Lower leg skin (tissue), 4 donors: Measurements from ENCODE around the gene TADA3. TPM values are rescaled to one million over a fixed set of nuclear protein-coding genes. Genes with fewer than 3 reads are reported as not detected.

Source experiments
- DNase-seq, 2 donors: peaks; one replicate each; pipeline ENCODE4 v3.0.0-alpha.2; 2019; ENCODE audit warnings: low spot score in 2 of 2
- H3K4me3 ChIP-seq: fragments of 200-600 bp; sonication (generic); 2 replicates; pipeline ENCODE4 v1.5.1; 2017; ENCODE audit warnings: mild to moderate bottlenecking, low read depth; ENCODE audit not compliant: poor library complexity, severe bottlenecking
- CTCF ChIP-seq, 3 donors: fragments of 450-650 bp; IDR thresholded peaks; one replicate each; pipeline ENCODE4 v1.5.1; 2016; ENCODE audit warnings: antibody characterized with exemption in 3 of 3, mild to moderate bottlenecking in 3 of 3, moderate library complexity in 2 of 3
- POLR2A ChIP-seq, 2 donors: fragments of 450-650 bp; IDR thresholded peaks; one replicate each; pipeline ENCODE4 v1.6.1; 2016 to 2017; ENCODE audit warnings: antibody characterized with exemption in 2 of 2, mild to moderate bottlenecking in 1 of 2, moderate library complexity in 1 of 2
- WGBS, 2 donors: methylation state at CpG; one replicate each; pipeline ENCODE4 v1.1.5; 2018; 5-methylcytosine and 5-hydroxymethylcytosine counted together
- intact Hi-C: fragments of 100-400 bp; cut with DNase I; formaldehyde crosslinking; loops from one replicate; pipeline ENCODE4 v1.15.0; 2023; ENCODE audit warnings: low total_unique reads
- total RNA-seq, 4 donors: library from RNA; depleted of rRNA; stranded (reverse); fragments of >200 nt; gene quantifications; one replicate each; pipeline ENCODE4 v1.1.0, GENCODE V29; 2016

Gene TADA3
- total RNA-seq, 4 donors from 2014 or later: 42.1 to 53.2 (median 47.0) TPM

DNA sequence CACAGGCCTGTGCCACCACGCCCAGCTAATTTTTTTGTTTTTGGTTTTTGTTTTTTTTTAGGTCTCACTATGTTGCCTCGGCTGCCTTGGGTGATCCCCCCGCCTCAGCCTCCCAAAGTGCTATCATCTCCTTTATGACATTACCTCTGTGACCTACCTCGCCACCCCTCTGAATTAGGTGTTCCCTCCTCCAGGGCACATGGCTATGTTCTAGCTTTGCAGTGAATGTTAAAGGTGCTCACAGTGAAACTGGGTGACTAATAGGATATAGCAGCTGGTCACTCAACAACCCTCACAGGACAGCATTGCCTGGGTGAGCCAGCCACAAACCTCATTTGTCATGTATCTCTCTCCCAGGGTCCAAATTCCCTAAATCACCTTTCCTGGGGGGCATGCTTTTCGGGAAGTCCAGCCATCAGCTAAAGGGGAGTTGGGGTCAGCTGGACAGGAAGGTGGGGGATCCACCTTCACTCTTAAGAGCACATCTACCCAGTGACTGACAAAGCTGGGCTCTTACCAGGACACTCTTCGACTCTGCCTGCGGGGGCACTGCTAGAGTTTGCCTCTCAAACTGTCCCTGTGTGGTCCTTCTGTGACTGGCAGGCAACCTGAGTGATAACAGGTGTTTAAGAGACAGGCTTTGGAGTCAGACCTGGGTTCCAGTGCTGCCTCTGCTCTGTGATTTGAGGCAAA, 16.2 kb upstream of the TADA3 start:
- WGBS, 2 donors: 72 to 78% methylated on average over 7 of the region's 7 CpGs
- no peak for DNase-seq
- H3K4me3 ChIP-seq: no peak overlapping the region
- intact Hi-C loops: no loop called here
- TF ChIP-seq POLR2A (IDR thresholded peaks at IDR 0.05) (no peak), CTCF (IDR thresholded peaks at IDR 0.05) (no peak)

- 83 to 95% methylated on average over 2 of the region's 2 CpGs for WGBS, 2 donors
- intact Hi-C loops: no loop called here
- TF ChIP-seq CTCF (IDR thresholded peaks at IDR 0.05) (no peak), POLR2A (IDR thresholded peaks at IDR 0.05) (no peak)
Observed at GRCh38 chr3:9807981-9808344, 15.7 kb upstream of the TADA3 start.

DNA sequence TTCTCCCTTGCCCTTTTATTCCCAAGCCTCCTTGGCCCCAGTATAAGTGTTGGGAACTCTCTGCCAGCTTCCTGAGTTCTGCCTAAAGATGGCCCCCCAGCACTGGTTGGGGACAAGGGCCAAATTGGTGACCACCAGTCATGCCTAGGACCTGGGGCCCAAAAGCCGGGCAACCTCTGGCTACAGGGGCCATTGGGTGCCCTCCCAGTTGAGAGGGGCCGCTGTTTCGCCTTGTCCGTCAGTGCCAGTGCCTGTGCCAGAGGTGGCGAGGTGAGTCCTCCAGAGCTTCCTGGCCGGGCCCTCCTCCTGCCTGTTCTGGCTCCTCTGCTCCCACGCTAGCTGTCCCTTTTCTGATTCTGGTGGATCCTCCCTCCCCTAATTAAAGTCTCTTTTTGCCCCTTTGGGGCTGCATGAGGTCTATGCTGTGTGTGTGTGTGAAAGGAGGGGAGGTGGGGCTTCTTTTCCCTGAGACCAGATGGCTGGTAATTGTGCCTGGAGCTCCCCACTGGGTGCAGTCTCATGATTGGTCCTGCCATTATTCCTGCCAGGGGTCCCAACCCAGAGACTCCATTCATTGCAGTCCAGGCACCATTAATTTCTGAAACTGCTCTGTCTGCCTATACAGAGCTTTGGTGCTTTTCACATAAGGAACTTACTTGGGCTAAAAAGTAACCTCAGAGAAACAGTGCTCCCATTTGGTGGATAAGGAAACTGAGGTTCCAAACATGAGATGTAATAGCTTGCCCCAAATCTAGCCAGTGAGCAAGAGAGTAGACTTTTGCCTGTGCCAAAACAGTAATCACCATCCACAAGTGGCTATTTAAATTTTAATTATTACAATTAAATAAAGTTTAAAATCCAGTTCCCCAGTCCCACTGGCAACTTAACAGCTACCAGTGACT, 14.7 kb upstream of the TADA3 start:
- WGBS, 2 donors: 91 to 94% methylated on average over 7 of the region's 7 CpGs
- no peak for DNase-seq
- intact Hi-C loops: no loop called here
- H3K4me3 ChIP-seq: no peak overlapping the region
- TF ChIP-seq CTCF (IDR thresholded peaks at IDR 0.05) (no peak), POLR2A (IDR thresholded peaks at IDR 0.05) (no peak)

More at GRCh38 chr3:9807981-9808344, 15.7 kb upstream of the TADA3 start:
- no peak for DNase-seq
- no peak overlapping the region for H3K4me3 ChIP-seq

GRCh38 chr3:9806137-9806536, 13.9 kb upstream of the TADA3 start:
- no peak for DNase-seq
- no peak for TF ChIP-seq CTCF (IDR thresholded peaks at IDR 0.05)
- TF ChIP-seq POLR2A (IDR thresholded peaks at IDR 0.05): no peak
- H3K4me3 ChIP-seq: no peak overlapping the region
- intact Hi-C loops: no loop called here
- 84 to 91% methylated on average over 12 of the region's 12 CpGs for WGBS, 2 donors

DNA sequence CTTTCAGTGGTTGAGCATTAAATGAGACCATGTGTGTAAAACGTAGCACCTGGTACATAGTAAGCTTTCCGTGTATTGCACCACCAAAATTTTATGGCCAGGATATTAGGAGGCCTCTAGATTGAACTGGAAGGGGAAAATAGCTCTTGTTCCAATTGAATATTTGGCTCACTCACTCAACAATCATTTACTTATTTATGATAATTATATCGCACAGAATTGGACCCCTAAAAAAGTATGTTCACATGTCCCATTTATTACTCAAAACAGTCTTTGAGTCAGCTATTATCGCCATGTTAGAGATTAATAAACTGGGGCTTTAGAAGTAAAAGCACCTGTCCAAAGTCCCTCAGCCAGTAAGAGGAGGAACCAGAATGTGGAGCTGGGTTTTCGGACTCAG, 12.7 kb upstream of the TADA3 start:
- no peak overlapping the region for H3K4me3 ChIP-seq
- 88 to 89% methylated on average over 5 of the region's 5 CpGs for WGBS, 2 donors
- TF ChIP-seq CTCF (IDR thresholded peaks at IDR 0.05) (no peak), POLR2A (IDR thresholded peaks at IDR 0.05) (no peak)
- no peak for DNase-seq
- intact Hi-C loops: no loop called here
